ENCODE measurements around the gene ZNF474. TPM values are rescaled to one million over a fixed set of nuclear protein-coding genes. Genes with fewer than 3 reads are reported as not detected.

The ZNF474 gene
- total RNA-seq, 1 experiment from 2014 or later, result not detected

GRCh38 chr5:122170620-122171019, 41.3 kb downstream of the ZNF474 start:
- no peaks in the 10 kb centered on the region for H3K36me3 ChIP-seq (ENCODE audit: insufficient read depth, low read length, poor library complexity, severe bottlenecking)
- ChIA-PET CTCF (no interaction called here), POLR2A (ENCODE audit: low non-redundant PET) (no interaction called here)
- no peaks in the 10 kb centered on the region for H3K27me3 ChIP-seq (replicated peaks; ENCODE audit: insufficient read depth, low read depth, low read length, poor library complexity)
- no TSS peak for BruUV-seq (replicated peaks)
- no peaks in the 10 kb centered on the region for H3K9me3 ChIP-seq (ENCODE audit: low read depth, low read length, poor library complexity, severe bottlenecking)
- no peak for DNase-seq (ENCODE audit: low spot score)
- H3K27ac ChIP-seq (ENCODE audit: low read depth, low read length, poor library complexity, severe bottlenecking), result no peak overlapping the region
- no peak for TF ChIP-seq EZH2 (IDR thresholded peaks at IDR 0.05; ENCODE audit: borderline replicate concordance, low read depth, low read length, poor library complexity, severe bottlenecking)
- TF ChIP-seq CTCF (conservative IDR thresholded peaks at IDR 0.05; ENCODE audit: low read depth, low read length), result no peak
- H3K4me3 ChIP-seq (ENCODE audit: low read depth, low read length, poor library complexity, severe bottlenecking), result no peak overlapping the region
- intact Hi-C loops (cut with micrococcal nuclease; ENCODE audit: unreplicated experiment), result no loop called here
- no peaks in the 10 kb centered on the region for H3K4me1 ChIP-seq (ENCODE audit: insufficient read depth, low read length, poor library complexity, severe bottlenecking)

GRCh38 chr5:122172207-122172606, 42.9 kb downstream of the ZNF474 start:
- H3K4me3 ChIP-seq (ENCODE audit: low read depth, low read length, poor library complexity, severe bottlenecking), result no peak overlapping the region
- no peaks in the 10 kb centered on the region for H3K36me3 ChIP-seq (ENCODE audit: insufficient read depth, low read length, poor library complexity, severe bottlenecking)
- BruUV-seq (replicated peaks), result no TSS peak
- H3K9me3 ChIP-seq (ENCODE audit: low read depth, low read length, poor library complexity, severe bottlenecking), result no peaks in the 10 kb centered on the region
- DNase-seq (ENCODE audit: low spot score), result no peak
- POLR2A ChIA-PET (ENCODE audit: low non-redundant PET), result no interaction called here
- no peaks in the 10 kb centered on the region for H3K27me3 ChIP-seq (replicated peaks; ENCODE audit: insufficient read depth, low read depth, low read length, poor library complexity)
- TF ChIP-seq CTCF (conservative IDR thresholded peaks at IDR 0.05; ENCODE audit: low read depth, low read length), result no peak
- TF ChIP-seq EZH2 (IDR thresholded peaks at IDR 0.05; ENCODE audit: borderline replicate concordance, low read depth, low read length, poor library complexity, severe bottlenecking), result no peak
- intact Hi-C loops (cut with micrococcal nuclease; ENCODE audit: unreplicated experiment), result no loop called here
- H3K27ac ChIP-seq (ENCODE audit: low read depth, low read length, poor library complexity, severe bottlenecking), result no peak overlapping the region
- H3K4me1 ChIP-seq (ENCODE audit: insufficient read depth, low read length, poor library complexity, severe bottlenecking), result no peaks in the 10 kb centered on the region
- CTCF ChIA-PET, result no interaction called here

GRCh38 chr5:122173474-122174415, 44.4 kb downstream of the ZNF474 start:
- no TSS peak for BruUV-seq (replicated peaks)
- no peak overlapping the region for H3K27ac ChIP-seq (ENCODE audit: low read depth, low read length, poor library complexity, severe bottlenecking)
- no peak for DNase-seq (ENCODE audit: low spot score)
- H3K9me3 ChIP-seq (ENCODE audit: low read depth, low read length, poor library complexity, severe bottlenecking), result no peaks in the 10 kb centered on the region
- ChIA-PET CTCF (no interaction called here), POLR2A (ENCODE audit: low non-redundant PET) (no interaction called here)
- no peak overlapping the region for H3K4me3 ChIP-seq (ENCODE audit: low read depth, low read length, poor library complexity, severe bottlenecking)
- intact Hi-C loops (cut with micrococcal nuclease; ENCODE audit: unreplicated experiment), result no loop called here
- TF ChIP-seq CTCF (conservative IDR thresholded peaks at IDR 0.05; ENCODE audit: low read depth, low read length), result no peak
- H3K4me1 ChIP-seq (ENCODE audit: insufficient read depth, low read length, poor library complexity, severe bottlenecking), result no peaks in the 10 kb centered on the region
- no peaks in the 10 kb centered on the region for H3K27me3 ChIP-seq (replicated peaks; ENCODE audit: insufficient read depth, low read depth, low read length, poor library complexity)
- no peaks in the 10 kb centered on the region for H3K36me3 ChIP-seq (ENCODE audit: insufficient read depth, low read length, poor library complexity, severe bottlenecking)

Data from A673 (cell line).